ENCODE data around the gene NUDT6. TPM values are rescaled to one million over a fixed set of nuclear protein-coding genes. Genes with fewer than 3 reads are reported as not detected.

NUDT6 gene
- 10 to 100 TPM in 1 of 2 donors, 1 to 10 TPM in 1; 4.9 to 18.5 TPM for total RNA-seq

- Histone ChIP-seq H3K27me3 (no peaks in the 10 kb centered on the region), H3K4me1 (peaks cover 0 to 12% of the 10 kb centered on the region in 2 donors), H3K36me3 (no peaks in the 10 kb centered on the region), H3K4me3 (peak within 1 kb of the TSS; percentile 79 to 84), H3K9me3 (no peaks in the 10 kb centered on the region), H3K27ac (peak within 1 kb of the TSS; percentile 75 to 82)
- DNase-seq (ENCODE audit: low spot score) = peak; percentile 71
- TF ChIP-seq, protein P1, sequence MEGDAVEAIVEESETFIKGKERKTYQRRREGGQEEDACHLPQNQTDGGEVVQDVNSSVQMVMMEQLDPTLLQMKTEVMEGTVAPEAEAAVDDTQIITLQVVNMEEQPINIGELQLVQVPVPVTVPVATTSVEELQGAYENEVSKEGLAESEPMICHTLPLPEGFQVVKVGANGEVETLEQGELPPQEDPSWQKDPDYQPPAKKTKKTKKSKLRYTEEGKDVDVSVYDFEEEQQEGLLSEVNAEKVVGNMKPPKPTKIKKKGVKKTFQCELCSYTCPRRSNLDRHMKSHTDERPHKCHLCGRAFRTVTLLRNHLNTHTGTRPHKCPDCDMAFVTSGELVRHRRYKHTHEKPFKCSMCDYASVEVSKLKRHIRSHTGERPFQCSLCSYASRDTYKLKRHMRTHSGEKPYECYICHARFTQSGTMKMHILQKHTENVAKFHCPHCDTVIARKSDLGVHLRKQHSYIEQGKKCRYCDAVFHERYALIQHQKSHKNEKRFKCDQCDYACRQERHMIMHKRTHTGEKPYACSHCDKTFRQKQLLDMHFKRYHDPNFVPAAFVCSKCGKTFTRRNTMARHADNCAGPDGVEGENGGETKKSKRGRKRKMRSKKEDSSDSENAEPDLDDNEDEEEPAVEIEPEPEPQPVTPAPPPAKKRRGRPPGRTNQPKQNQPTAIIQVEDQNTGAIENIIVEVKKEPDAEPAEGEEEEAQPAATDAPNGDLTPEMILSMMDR (IDR thresholded peaks at IDR 0.05) = no peak
Measured at GRCh38 chr4:122921971-122922876, at the start of gene NUDT6. TSS of gene NUDT6 (minus strand) at chr4:122922597. CDS start at chr4:122922572, 25 bp downstream.

- Histone ChIP-seq H3K36me3 (no peaks in the 10 kb centered on the region), H3K27me3 (no peaks in the 10 kb centered on the region), H3K4me1 (no peaks in the 10 kb centered on the region), H3K27ac (no peak overlapping the region), H3K9me3 (no peaks in the 10 kb centered on the region), H3K4me3 (no peak overlapping the region)
- no peak for DNase-seq (ENCODE audit: low spot score)
- TF ChIP-seq, protein P1 (IDR thresholded peaks at IDR 0.05) = no peak
Measured at GRCh38 chr4:122968227-122968812, 45.9 kb upstream of the NUDT6 start.

DNA sequence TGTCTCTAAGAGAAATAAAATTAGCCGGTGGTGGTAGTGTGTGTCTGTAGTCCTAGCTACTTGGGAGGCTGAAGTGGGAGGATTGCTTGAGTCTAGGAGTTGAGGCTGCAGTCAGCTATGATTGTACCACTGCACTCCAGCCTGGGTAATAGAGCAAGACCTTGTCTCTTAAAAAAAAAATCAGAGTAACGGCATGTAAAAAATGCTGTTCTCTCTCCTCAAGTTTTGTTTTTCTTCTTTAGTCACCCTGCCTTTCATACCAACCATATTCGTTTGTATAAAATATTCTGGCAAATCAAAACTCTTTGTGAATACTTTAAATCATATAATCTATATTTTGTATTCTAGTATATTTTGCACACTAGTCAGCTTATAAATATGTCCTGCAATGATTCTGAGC lies 44.8 kb upstream of the NUDT6 start:
- H3K27ac ChIP-seq = no peak overlapping the region
- no peaks in the 10 kb centered on the region for H3K36me3 ChIP-seq
- H3K4me3 ChIP-seq = no peak overlapping the region
- TF ChIP-seq, protein P1 (IDR thresholded peaks at IDR 0.05) = no peak
- no peaks in the 10 kb centered on the region for H3K27me3 ChIP-seq
- no peaks in the 10 kb centered on the region for H3K4me1 ChIP-seq
- no peak for DNase-seq (ENCODE audit: low spot score)
- H3K9me3 ChIP-seq = no peaks in the 10 kb centered on the region

DNA sequence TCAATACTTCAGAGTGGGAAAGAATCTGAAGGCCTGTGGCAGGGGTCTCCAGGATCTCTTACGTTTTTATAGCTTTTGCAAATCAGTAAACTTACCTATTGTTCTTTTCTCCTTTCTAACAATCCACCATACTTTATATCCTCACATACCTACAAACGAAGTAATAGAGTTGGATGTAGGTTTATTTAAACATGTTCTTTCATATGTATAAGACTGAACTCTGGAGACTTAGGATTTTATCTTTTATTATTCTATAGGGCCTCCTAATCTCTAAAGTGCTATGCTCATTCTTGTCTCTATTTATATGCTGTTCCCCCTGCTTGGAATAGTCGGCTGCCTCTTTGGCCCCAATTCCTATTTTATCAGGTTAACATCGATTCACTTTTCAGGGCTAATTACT lies 43.8 kb upstream of the NUDT6 start:
- no peak overlapping the region for H3K4me3 ChIP-seq
- no peak overlapping the region for H3K27ac ChIP-seq
- H3K9me3 ChIP-seq = no peaks in the 10 kb centered on the region
- H3K36me3 ChIP-seq = no peaks in the 10 kb centered on the region
- no peak for DNase-seq (ENCODE audit: low spot score)
- TF ChIP-seq, protein P1 (IDR thresholded peaks at IDR 0.05) = no peak
- no peaks in the 10 kb centered on the region for H3K4me1 ChIP-seq
- no peaks in the 10 kb centered on the region for H3K27me3 ChIP-seq

GRCh38 chr4:122963216-122963615 lies 40.8 kb upstream of the NUDT6 start:
- Histone ChIP-seq H3K4me1 (no peaks in the 10 kb centered on the region), H3K27ac (no peak overlapping the region), H3K27me3 (no peaks in the 10 kb centered on the region), H3K36me3 (no peaks in the 10 kb centered on the region), H3K4me3 (no peak overlapping the region), H3K9me3 (no peaks in the 10 kb centered on the region)
- no peak for DNase-seq (ENCODE audit: low spot score)
- TF ChIP-seq, protein P1 (IDR thresholded peaks at IDR 0.05) = no peak
